Endothelial cell of umbilical vein (primary cell): ENCODE data around the gene UBFD1. TPM values are rescaled to one million over a fixed set of nuclear protein-coding genes. Genes with fewer than 3 reads are reported as not detected.

Experiments used
- BruUV-seq: library from RNA; stranded (reverse); fragments of 400-500 nt; replicated peaks from 2 replicates; lab custom pipeline; 2021; lab: Mats Ljungman, UMichigan
- CTCF ChIA-PET: fragments of 300-600, 350-600 bp; sonication (Branson Sonifier 250); formaldehyde crosslinking; loops from one replicate; lab custom pipeline; 2021; ENCODE audit warnings: antibody characterized with exemption, inconsistent platforms; lab: Charles Lee
- POLR2A ChIA-PET: fragments of 300-600, 350-600 bp; sonication (Branson Sonifier 250); formaldehyde crosslinking; loops from one replicate; lab custom pipeline; 2021; ENCODE audit warnings: antibody characterized with exemption, inconsistent platforms; lab: Charles Lee
- DNase-seq: peaks from one replicate; pipeline ENCODE4 v3.0.0-alpha.2; 2011; ENCODE audit warnings: low read depth, low spot score
- FAIRE-seq: peaks from 2 replicates; lab custom pipeline; 2011; peaks lifted over from hg19 to GRCh38; lab: Jason Lieb, UNC
- H2AFZ ChIP-seq: 2 replicates; pipeline ENCODE4 v1.6.0; 2012; ENCODE audit warnings: low read depth, low read length, control low read depth, inconsistent platforms
- H3K27ac ChIP-seq: 2 replicates; pipeline ENCODE4 v1.5.1; 2011; ENCODE audit warnings: low read depth, mild to moderate bottlenecking, control low read depth, low read length, moderate library complexity; ENCODE audit not compliant: insufficient read depth
- H3K27me3 ChIP-seq, 2 experiments: 2 replicates each; pipeline versions ENCODE4 v1.6.0 to v1.6.1; 2011; ENCODE audit warnings: low read length in 2 of 2, mixed read lengths in 1 of 2; ENCODE audit not compliant: control insufficient read depth in 2 of 2, insufficient read depth in 2 of 2
- H3K36me3 ChIP-seq, 2 experiments: 2 replicates in 1 of 2; 3 replicates in 1 of 2; pipeline ENCODE4 v1.5.1; 2011; ENCODE audit warnings: low read length in 2 of 2, mild to moderate bottlenecking in 1 of 2, moderate library complexity in 1 of 2; ENCODE audit not compliant: control insufficient read depth in 2 of 2, insufficient read depth in 2 of 2; ENCODE audit errors: extremely low read depth in 1 of 2
- H3K4me1 ChIP-seq: 3 replicates; pipeline ENCODE4 v1.5.1; 2011; ENCODE audit warnings: mild to moderate bottlenecking, low read length; ENCODE audit not compliant: control insufficient read depth, insufficient read depth; ENCODE audit errors: extremely low read depth
- H3K4me2 ChIP-seq: 2 replicates; pipeline ENCODE4 v1.6.1; 2011; ENCODE audit warnings: low read length, control low read depth, mixed read lengths; ENCODE audit not compliant: insufficient read depth
- H3K4me3 ChIP-seq, 3 experiments: fragments of 200-600 bp in 1 of 3; sonication (generic), shearing (Covaris generic) in 1 of 3; replicated peaks in 1 of 3; 2 replicates each; pipeline ENCODE4 v1.5.1; 2011 to 2016; ENCODE audit warnings: control low read depth in 3 of 3, low read length in 3 of 3, mild to moderate bottlenecking in 2 of 3, inconsistent platforms in 1 of 3, low read depth in 1 of 3, moderate library complexity in 1 of 3; ENCODE audit not compliant: insufficient read depth in 1 of 3
- H3K79me2 ChIP-seq: 2 replicates; pipeline ENCODE4 v1.6.0; 2012; ENCODE audit warnings: low read length, inconsistent platforms; ENCODE audit not compliant: control insufficient read depth, insufficient read depth
- H3K9ac ChIP-seq: replicated peaks from 2 replicates; pipeline ENCODE3; 2011; ENCODE audit warnings: low read length, control low read depth; ENCODE audit not compliant: insufficient read depth; ENCODE audit errors: extremely low read depth
- H3K9me1 ChIP-seq: replicated peaks from 3 replicates; pipeline ENCODE4 v1.6.0; 2011; ENCODE audit warnings: mild to moderate bottlenecking, low read length; ENCODE audit not compliant: control insufficient read depth, insufficient read depth; ENCODE audit errors: extremely low read depth
- H3K9me3 ChIP-seq: replicated peaks from 2 replicates; pipeline ENCODE4 v1.5.1; 2012; ENCODE audit warnings: low read length, inconsistent platforms; ENCODE audit not compliant: control insufficient read depth, insufficient read depth
- H4K20me1 ChIP-seq: replicated peaks from 2 replicates; pipeline ENCODE3; 2011; ENCODE audit warnings: mild to moderate bottlenecking, low read length; ENCODE audit not compliant: control insufficient read depth, insufficient read depth; ENCODE audit errors: extremely low read depth
- EZH2 ChIP-seq: IDR thresholded peaks from 2 replicates; pipeline ENCODE4 v1.6.1; 2012; ENCODE audit warnings: borderline replicate concordance, low read depth, mild to moderate bottlenecking, moderate library complexity, low read length, inconsistent platforms; ENCODE audit not compliant: severe bottlenecking
- FOS ChIP-seq: IDR thresholded peaks from 2 replicates; pipeline ENCODE4 v1.6.1; 2011; ENCODE audit warnings: mild to moderate bottlenecking, low read length, moderate library complexity, borderline replicate concordance; ENCODE audit not compliant: insufficient read depth
- GATA2 ChIP-seq: IDR thresholded peaks from 2 replicates; pipeline ENCODE4 v1.7.0; 2011; ENCODE audit warnings: low read depth, mild to moderate bottlenecking, moderate library complexity, mixed read lengths, low read length; ENCODE audit not compliant: insufficient read length, insufficient read depth
- JUN ChIP-seq: IDR thresholded peaks from 2 replicates; pipeline ENCODE4 v1.6.1; 2011; ENCODE audit warnings: borderline replicate concordance, low read depth; ENCODE audit not compliant: insufficient read length, insufficient read depth
- MYC ChIP-seq: IDR thresholded peaks from one replicate; pipeline ENCODE4 v1.6.1; 2011; ENCODE audit warnings: mild to moderate bottlenecking, low read depth, low read length
- POLR2A ChIP-seq: IDR thresholded peaks from 2 replicates; pipeline ENCODE4 v1.6.1; 2012; ENCODE audit warnings: low read depth, mild to moderate bottlenecking, control low read depth, low read length
- POLR2AphosphoS5 ChIP-seq: IDR thresholded peaks from 2 replicates; pipeline ENCODE4 v1.6.1; 2012; ENCODE audit warnings: low read depth, mild to moderate bottlenecking, control low read depth, low read length, moderate library complexity; ENCODE audit not compliant: insufficient read depth
- dilution Hi-C: fragments of 300-500 bp; cut with MboI; formaldehyde crosslinking; loops from one replicate; pipeline ENCODE4 v1.15.0; 2019; ENCODE audit warnings: low sequenced_read_pairs; ENCODE audit not compliant: extremely low pct_ligation_motif_present
- intact Hi-C: fragments of 100-400 bp; cut with micrococcal nuclease; formaldehyde crosslinking; loops from one replicate; pipeline ENCODE4 v1.10.0; 2022
- polyA plus RNA-seq, 4 experiments: library from polyadenylated mRNA; depleted of rRNA in 3 of 4; stranded (reverse) in 3 of 4; unstranded in 1 of 4; fragments of >200 nt; gene quantifications; 2 replicates each; pipeline versions ENCODE4 v1.2.1 to v1.2.3, GENCODE V29; 2011 to 2012; ENCODE audit warnings: missing spikeins in 1 of 4
- total RNA-seq: library from RNA; stranded (reverse); gene quantifications from 2 replicates; pipeline ENCODE4 v1.2.3, GENCODE V29; 2021
- TF ChIP-seq, protein P1 (sequence below): IDR thresholded peaks from 2 replicates; pipeline ENCODE4 v1.6.1; 2011; ENCODE audit not compliant: insufficient read depth, insufficient read length
- TF ChIP-seq, protein P2 (sequence below), 2 donors: IDR thresholded peaks; 1 replicate in 1 of 2; 2 replicates in 1 of 2; pipeline ENCODE4 v1.5.1; 2011; ENCODE audit warnings: low read length in 2 of 2, mild to moderate bottlenecking in 2 of 2, moderate library complexity in 2 of 2, control low read depth in 1 of 2, inconsistent platforms in 1 of 2, low read depth in 1 of 2; ENCODE audit not compliant: insufficient read depth in 1 of 2; ENCODE audit errors: extremely low read depth in 1 of 2

UBFD1 gene
- total and polyA plus RNA-seq, 2 donors (not counting 3 experiments of a cell fraction or from before 2014, with no cell fraction given), result 50.0 to 69.9 TPM

DNA sequence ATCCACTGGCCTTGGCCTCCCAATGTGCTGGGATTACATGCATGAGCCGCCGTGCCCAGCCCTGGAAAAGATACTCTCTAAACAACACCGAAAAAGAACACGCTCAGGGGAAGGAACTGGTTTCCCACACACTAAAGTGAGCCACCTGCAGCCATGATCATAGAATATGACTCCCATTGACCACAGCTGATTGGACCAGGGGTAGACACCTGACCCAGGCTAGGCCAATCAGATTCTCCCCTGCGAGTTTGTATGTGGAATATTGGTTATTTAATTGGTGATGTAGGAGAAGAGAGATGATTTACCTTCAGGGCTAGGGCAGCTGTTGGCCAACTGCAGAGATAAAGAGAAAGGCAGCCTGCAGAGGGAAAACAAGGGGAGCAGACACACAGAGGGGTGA is 38.2 kb upstream of the UBFD1 start:
- Histone ChIP-seq H3K4me3 (no peak overlapping the region), H3K4me2 (no peak overlapping the region), H3K9me1 (no peaks in the 10 kb centered on the region), H3K36me3 (peaks cover 0 to 6% of the 10 kb centered on the region in 2 experiments), H3K9ac (no peak overlapping the region), H3K9me3 (no peaks in the 10 kb centered on the region), H3K4me1 (peaks cover 8% of the 10 kb centered on the region), H3K27ac (no peak overlapping the region), H3K27me3 (no peaks in the 10 kb centered on the region), H4K20me1 (no peaks in the 10 kb centered on the region), H3K79me2 (no peaks in the 10 kb centered on the region), H2AFZ (no peak overlapping the region)
- intact Hi-C loops, result no loop called here
- dilution Hi-C loops, result no loop called here
- FAIRE-seq, result no peak
- ChIA-PET CTCF (no interaction called here), POLR2A (no interaction called here)
- DNase-seq, result no peak
- BruUV-seq, result no TSS peak
- no peak for TF ChIP-seq MYC
- TF ChIP-seq EZH2, result no peak
- TF ChIP-seq POLR2A, result no peak
- TF ChIP-seq POLR2AphosphoS5, result no peak
- TF ChIP-seq, protein P1, sequence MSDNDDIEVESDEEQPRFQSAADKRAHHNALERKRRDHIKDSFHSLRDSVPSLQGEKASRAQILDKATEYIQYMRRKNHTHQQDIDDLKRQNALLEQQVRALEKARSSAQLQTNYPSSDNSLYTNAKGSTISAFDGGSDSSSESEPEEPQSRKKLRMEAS, result no peak
- no peak for TF ChIP-seq FOS
- TF ChIP-seq JUN, result no peak
- no peak for TF ChIP-seq GATA2
- TF ChIP-seq, protein P2, sequence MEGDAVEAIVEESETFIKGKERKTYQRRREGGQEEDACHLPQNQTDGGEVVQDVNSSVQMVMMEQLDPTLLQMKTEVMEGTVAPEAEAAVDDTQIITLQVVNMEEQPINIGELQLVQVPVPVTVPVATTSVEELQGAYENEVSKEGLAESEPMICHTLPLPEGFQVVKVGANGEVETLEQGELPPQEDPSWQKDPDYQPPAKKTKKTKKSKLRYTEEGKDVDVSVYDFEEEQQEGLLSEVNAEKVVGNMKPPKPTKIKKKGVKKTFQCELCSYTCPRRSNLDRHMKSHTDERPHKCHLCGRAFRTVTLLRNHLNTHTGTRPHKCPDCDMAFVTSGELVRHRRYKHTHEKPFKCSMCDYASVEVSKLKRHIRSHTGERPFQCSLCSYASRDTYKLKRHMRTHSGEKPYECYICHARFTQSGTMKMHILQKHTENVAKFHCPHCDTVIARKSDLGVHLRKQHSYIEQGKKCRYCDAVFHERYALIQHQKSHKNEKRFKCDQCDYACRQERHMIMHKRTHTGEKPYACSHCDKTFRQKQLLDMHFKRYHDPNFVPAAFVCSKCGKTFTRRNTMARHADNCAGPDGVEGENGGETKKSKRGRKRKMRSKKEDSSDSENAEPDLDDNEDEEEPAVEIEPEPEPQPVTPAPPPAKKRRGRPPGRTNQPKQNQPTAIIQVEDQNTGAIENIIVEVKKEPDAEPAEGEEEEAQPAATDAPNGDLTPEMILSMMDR (IDR thresholded peaks at IDR 0.05; ENCODE audit: extremely low read depth in 1 of 2, insufficient read depth in 1 of 2, low read depth in 1 of 2, low read length in 2 of 2), result no peak
